IPS-NIHi11 (cell line): ENCODE results near the gene ETS1.

Experiments
- DNase-seq: peaks from one replicate; pipeline ENCODE4 v3.0.0; 2012; ENCODE audit warnings: mixed read lengths, low spot score

The ETS1 gene, protein sequence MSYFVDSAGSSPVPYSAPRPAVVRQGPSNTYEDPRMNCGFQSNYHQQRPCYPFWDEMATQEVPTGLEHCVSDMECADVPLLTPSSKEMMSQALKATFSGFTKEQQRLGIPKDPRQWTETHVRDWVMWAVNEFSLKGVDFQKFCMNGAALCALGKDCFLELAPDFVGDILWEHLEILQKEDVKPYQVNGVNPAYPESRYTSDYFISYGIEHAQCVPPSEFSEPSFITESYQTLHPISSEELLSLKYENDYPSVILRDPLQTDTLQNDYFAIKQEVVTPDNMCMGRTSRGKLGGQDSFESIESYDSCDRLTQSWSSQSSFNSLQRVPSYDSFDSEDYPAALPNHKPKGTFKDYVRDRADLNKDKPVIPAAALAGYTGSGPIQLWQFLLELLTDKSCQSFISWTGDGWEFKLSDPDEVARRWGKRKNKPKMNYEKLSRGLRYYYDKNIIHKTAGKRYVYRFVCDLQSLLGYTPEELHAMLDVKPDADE

DNA sequence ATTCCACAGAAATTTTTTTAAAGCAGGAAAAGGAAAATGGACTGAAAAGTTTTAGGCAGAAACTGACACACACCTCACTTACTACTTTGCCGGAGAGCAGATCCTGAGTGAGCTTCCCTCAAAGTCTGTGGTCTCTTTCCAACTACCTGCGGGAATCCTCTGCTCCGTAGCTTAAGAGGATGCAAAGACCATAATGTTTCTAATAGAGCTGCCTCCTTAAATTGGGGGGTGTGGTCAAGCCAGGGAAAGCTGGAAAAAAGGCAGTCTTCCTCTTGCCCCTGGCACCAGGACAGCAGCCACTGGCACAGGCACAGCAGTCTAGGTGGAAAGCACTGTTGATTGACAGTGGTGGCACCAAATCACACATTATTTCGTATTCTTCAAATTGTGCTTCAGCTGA is at the start of gene ETS1:
Gene ETS1, minus strand, starts transcription at position 144 of the 400 bp plus-strand sequence. CDS start 14,428 bp downstream, outside the sequence.
- peak; percentile 51 for DNase-seq

- no peak for DNase-seq
Measured at GRCh38 chr11:128634395-128634794, 47.0 kb upstream of the ETS1 start.

DNA sequence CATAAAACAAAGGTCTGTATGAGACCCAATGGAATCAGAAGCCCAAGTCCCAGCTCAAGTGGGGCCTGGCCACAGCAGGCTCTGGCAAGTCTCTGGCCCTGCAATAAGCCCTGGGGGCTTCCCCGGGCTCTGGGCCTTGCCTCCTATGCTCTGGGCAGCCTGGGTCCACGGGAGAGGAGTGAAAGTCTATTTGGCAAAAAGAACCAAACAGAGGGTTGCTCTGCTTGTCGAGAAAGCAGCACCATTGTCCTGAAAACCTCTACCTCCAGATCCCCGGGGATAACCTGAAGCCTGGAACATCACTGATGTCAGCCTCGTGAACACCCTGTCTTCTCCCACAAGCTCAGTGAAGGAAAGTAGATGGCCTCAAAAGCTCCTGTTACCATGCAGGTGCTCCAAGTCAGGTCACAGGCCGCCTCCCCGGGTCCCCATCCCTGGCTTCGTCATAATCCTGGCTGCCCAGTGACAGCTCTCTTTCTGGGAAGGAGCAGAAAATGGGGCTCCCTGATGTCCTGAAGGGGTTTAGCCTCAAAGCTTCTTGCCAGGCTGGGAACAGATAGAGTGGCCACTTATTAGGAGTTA is 46.1 kb upstream of the ETS1 start:
- DNase-seq: no peak

GRCh38 chr11:128632141-128632791 is 44.9 kb upstream of the ETS1 start:
- DNase-seq: peak; percentile 64

GRCh38 chr11:128630367-128631230 is 43.2 kb upstream of the ETS1 start:
- DNase-seq: peak; percentile 79

GRCh38 chr11:128629516-128630106 is 42.3 kb upstream of the ETS1 start:
- DNase-seq: no peak

DNA sequence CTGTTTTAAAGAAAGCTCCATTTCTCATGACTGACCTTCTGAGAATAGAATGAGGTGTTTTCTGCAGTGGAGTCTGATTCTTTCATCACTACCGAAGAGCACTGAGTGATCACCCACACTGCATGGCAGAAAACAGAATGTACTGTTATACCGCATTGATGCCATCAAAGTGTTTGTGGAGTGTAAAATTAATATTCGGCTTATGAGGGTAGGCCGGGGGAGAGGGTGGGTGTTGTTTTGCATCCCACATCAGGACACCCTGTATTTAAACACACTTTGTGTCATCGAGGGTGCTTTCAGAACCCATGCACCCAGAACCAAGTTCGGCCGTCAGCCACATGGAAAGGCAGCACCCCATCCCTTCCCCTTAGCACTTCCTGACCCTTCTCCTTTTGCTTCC is 41.3 kb upstream of the ETS1 start:
- no peak for DNase-seq

GRCh38 chr11:128628325-128628673 is 40.9 kb upstream of the ETS1 start:
- DNase-seq: no peak

DNA sequence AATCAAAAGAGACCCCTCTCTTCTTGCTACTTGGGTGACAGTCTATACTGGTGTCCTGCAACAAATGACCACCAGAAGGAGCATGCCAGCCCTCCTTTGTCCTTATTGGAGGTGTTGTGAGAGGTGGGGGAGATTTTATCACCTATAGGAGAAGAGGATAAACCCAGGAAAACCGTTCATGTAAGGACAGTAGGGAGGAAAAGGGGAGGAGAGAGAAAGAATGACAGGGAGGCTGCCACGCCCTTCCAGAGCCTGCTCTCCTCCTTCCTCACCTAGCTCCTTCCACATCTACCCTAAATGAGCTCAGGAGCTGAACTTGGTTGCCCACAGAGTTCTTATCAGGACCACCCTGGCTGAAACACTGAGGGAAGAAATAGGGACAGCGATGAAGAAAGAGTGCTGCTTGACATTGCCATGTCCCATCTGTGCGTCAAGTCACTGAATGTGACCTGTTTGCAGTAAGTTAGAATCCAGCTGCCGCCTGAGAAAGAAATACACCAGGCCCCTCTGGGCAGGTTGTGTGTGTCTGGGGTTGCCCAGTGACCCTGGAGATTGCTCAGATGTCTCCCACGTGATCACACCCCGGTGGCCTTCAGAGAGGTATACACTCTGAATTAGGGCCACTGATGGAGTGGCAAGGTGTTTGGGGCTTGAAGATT is 40.4 kb upstream of the ETS1 start:
- DNase-seq: no peak

GRCh38 chr11:128626913-128627665 is 39.7 kb upstream of the ETS1 start:
- no peak for DNase-seq

DNA sequence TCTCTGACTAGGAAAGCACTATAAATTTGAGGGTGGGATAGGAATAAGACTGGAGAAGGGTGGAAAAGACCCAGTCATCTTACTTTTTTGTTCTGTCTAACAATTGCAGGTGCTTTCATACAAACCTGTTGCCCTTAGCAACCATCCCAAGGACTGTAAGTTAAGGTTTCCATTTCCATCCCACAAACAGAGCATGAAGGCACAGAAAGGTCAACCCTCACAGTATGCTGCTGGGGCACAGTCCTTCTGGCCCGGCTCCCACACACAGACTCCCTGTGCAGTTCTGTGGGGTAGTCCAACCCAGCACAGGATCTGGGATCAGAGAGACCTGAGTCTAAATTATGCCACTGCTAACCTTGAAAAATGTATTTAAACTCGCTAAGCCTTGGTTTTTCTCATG is 38.4 kb upstream of the ETS1 start:
- DNase-seq: no peak

GRCh38 chr11:128625326-128625725 is 38.0 kb upstream of the ETS1 start:
- DNase-seq: no peak

- DNase-seq: no peak
Measured at GRCh38 chr11:128624269-128625175, 37.2 kb upstream of the ETS1 start.

DNA sequence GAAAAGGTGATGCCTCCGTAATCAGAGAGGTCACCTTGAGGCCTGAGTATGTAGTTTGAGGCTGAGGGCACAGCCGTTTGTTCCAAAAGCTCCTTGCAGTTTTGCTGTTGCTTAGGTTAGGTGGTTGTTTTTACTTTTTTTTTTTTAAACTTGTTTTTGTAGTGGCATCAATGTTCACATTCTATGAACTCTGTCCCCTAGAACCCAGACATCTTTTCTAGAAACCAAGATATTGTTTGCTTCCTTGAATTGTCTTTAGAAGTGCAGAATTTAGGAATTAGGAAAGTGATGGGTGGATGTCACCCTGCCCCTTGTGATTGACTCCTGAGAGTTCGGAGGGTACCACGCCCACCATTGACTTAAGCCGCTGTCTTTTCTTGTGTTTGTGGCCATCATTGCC is 35.7 kb upstream of the ETS1 start:
- no peak for DNase-seq

DNA sequence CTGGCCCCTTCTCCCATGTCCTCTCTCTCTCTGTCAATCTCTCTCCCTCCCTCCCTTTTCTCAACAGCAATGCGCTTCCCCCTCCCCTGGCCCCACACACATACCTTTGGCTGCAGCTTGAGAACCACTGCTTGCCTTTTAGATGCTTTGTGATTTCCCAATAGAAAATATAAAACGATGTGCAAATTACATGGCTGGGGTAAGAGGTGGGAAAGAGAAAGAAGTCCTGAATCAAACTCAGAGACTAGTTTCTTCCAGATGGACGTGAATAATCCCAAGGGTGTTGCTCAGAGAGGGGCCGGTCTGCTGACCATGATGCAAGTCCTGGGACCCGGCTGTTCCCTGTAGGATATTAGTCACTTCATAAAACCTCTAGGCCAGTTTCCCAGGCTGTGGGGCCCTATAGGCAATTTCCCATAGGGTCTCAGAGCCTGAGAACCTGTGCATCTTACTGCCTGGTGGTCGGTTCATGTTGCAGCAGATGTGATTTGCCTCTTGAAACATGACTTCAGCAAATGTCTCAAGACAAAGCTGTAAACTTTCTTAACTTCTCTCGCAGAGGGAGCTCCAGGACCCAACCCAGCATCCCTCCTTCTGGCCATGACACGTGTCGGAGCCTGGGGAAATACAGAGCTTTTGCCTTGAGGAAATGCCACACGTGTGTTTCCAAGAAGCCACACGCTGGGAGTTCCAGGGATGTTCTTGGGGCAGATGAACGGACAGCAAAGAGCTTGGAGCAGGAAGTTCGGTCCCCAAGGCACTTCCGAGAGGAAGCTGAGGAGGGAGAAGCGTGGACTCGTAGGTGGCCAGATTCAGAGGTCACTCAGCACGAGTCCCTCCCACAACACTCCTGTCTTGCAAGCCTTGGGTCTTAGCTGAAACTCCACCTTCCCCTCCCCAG is 34.5 kb upstream of the ETS1 start:
- DNase-seq: no peak

- DNase-seq: no peak
Measured at GRCh38 chr11:128620309-128621100, 33.1 kb upstream of the ETS1 start.

GRCh38 chr11:128619540-128620308 is 32.4 kb upstream of the ETS1 start:
- no peak for DNase-seq
